GM18861 (cell line): ENCODE data around the gene IPMK.
A peak's percentile ranks its signal among the peaks of the same experiment; 100 is the strongest.
"Not testable (repeated sequence)": the region's sequence is repeated elsewhere in the genome, so short reads cannot be mapped to it uniquely, and the experiment has no call there.

Experiments used
- ATAC-seq: cut with Tn5 transposase; IDR thresholded peaks from one replicate; pipeline ENCODE4 v1.9.1; 2021; ENCODE audit not compliant: unreplicated experiment

The IPMK gene

GRCh38 chr10:58157076-58157766, 110.5 kb downstream of the IPMK start:
- no peak for ATAC-seq

DNA sequence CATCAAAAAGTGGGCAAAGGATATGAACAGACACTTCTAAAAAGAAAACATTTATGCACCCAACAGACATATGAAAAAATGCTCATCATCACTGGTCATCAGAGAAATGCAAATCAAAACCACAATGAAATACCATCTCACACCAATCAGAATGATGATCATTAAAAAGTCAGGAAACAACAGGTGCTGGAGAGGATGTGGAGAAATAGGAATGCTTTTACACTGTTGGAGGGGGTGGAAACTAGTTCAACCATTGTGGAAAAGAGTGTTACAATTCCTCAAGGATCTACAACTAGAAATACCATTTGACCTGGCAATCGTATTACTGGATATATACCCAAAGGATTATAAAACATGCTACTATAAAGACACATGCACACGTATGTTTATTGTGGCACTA, 111.8 kb downstream of the IPMK start:
- ATAC-seq = not testable (repeated sequence)

- ATAC-seq = no peak
These were observed 113.9 kb downstream of the IPMK start for GRCh38 chr10:58153751-58154150.

DNA sequence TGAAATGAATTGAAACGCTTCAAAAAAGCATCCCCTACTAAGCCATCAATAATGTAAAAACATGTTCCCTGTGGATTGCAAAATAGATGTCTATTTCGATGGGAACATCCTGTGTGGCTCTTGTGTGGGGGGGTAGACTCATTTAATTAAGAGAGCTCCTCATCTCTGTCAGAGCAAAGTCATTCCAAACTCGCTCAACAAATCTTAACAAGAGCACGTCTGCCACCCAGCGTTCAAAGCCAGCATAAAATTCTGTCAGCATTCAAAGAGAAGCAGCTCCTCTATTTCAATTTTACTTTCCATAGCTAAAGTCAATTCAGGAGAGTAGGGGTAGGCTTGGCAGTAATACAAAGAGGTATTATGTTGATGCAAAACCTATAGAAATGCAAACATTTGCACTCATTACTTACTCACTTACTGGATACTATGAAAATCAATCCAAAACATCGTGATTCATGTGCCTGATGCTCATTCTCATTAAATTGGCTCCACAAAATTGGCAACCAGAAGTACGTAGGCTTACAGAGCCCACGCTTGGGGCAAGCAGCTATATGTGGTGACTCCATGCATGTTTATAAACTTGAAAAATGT, 114.9 kb downstream of the IPMK start:
- ATAC-seq = peak; percentile 61

- no peak for ATAC-seq
These were observed 117.4 kb downstream of the IPMK start for GRCh38 chr10:58150290-58150689.

GRCh38 chr10:58143944-58144343, 123.8 kb downstream of the IPMK start:
- ATAC-seq = no peak
